CD14-positive monocyte (primary cell): ENCODE data around the gene SLC22A23. TPM values are rescaled to one million over a fixed set of nuclear protein-coding genes. Genes with fewer than 3 reads are reported as not detected.

ENCODE experiments used
- DNase-seq, 3 donors: peaks; one replicate each; pipeline ENCODE4 v3.0.0-alpha.2; 2011 to 2022
- H2AFZ ChIP-seq: 2 replicates; pipeline ENCODE4 v1.6.0; 2012; ENCODE audit warnings: mild to moderate bottlenecking, low read depth, low read length, inconsistent platforms; ENCODE audit not compliant: insufficient read depth, poor library complexity, severe bottlenecking
- H3K27ac ChIP-seq, 2 donors: 1 replicate in 1 of 2; 2 replicates in 1 of 2; pipeline ENCODE4 v1.5.1; 2012 to 2013; ENCODE audit warnings: low read length in 2 of 2, control low read depth in 1 of 2, inconsistent platforms in 1 of 2, low read depth in 1 of 2, mild to moderate bottlenecking in 1 of 2
- H3K27me3 ChIP-seq, 2 donors: one replicate each; pipeline versions ENCODE4 v1.6.0 to v1.6.1; 2011 to 2013; ENCODE audit warnings: low read length in 2 of 2; ENCODE audit not compliant: control insufficient read depth in 2 of 2, insufficient read depth in 2 of 2
- H3K36me3 ChIP-seq, 2 donors: replicated peaks in 1 of 2; 1 replicate in 1 of 2; 2 replicates in 1 of 2; pipeline versions ENCODE4 v1.5.1 to v1.6.1; 2012 to 2013; ENCODE audit warnings: low read length in 2 of 2, control low read depth in 1 of 2, inconsistent platforms in 1 of 2, mild to moderate bottlenecking in 1 of 2; ENCODE audit not compliant: insufficient read depth in 2 of 2, control insufficient read depth in 1 of 2
- H3K4me1 ChIP-seq, 2 donors: 1 replicate in 1 of 2; 2 replicates in 1 of 2; pipeline versions ENCODE4 v1.5.1 to v1.6.1; 2012 to 2013; ENCODE audit warnings: low read length in 2 of 2, control low read depth in 1 of 2, inconsistent platforms in 1 of 2, mild to moderate bottlenecking in 1 of 2, moderate library complexity in 1 of 2; ENCODE audit not compliant: insufficient read depth in 2 of 2, control insufficient read depth in 1 of 2
- H3K4me2 ChIP-seq: replicated peaks from 2 replicates; pipeline ENCODE3; 2012; ENCODE audit warnings: low read length, moderate library complexity, mild to moderate bottlenecking; ENCODE audit not compliant: poor library complexity, severe bottlenecking; ENCODE audit errors: extremely low read depth
- H3K4me3 ChIP-seq, 3 experiments: fragments of 200-600 bp in 1 of 3; sonication (generic) in 1 of 3; replicated peaks in 1 of 3; 1 replicate in 2 of 3; 2 replicates in 1 of 3; pipeline ENCODE4 v1.5.1; 2011 to 2013; ENCODE audit warnings: low read length in 3 of 3, mild to moderate bottlenecking in 3 of 3, control low read depth in 2 of 3, low read depth in 2 of 3, inconsistent platforms in 1 of 3, moderate library complexity in 1 of 3
- H3K79me2 ChIP-seq: 2 replicates; pipeline ENCODE4 v1.6.0; 2012; ENCODE audit warnings: mild to moderate bottlenecking, control low read depth, inconsistent platforms, low read length, moderate library complexity; ENCODE audit not compliant: insufficient read depth
- H3K9ac ChIP-seq: 2 replicates; pipeline ENCODE4 v1.6.0; 2017; ENCODE audit warnings: low read length, mild to moderate bottlenecking; ENCODE audit not compliant: insufficient read depth, poor library complexity, severe bottlenecking
- H3K9me3 ChIP-seq, 2 donors: replicated peaks in 1 of 2; 1 replicate in 1 of 2; 2 replicates in 1 of 2; pipeline versions ENCODE4 v1.5.1 to v1.6.1; 2012 to 2013; ENCODE audit warnings: low read length in 2 of 2, control low read depth in 1 of 2; ENCODE audit not compliant: control insufficient read depth in 1 of 2, insufficient read depth in 1 of 2
- H4K20me1 ChIP-seq: 2 replicates; pipeline ENCODE4 v1.6.0; 2012; ENCODE audit warnings: mild to moderate bottlenecking, low read length, control low read depth, moderate library complexity; ENCODE audit not compliant: insufficient read depth
- H3K27ac Mint-ChIP-seq, 7 donors: one replicate each; pipeline ENCODE4 v1.8.0; 2020; ENCODE audit warnings: mild to moderate bottlenecking in 7 of 7, mixed read lengths in 7 of 7, moderate library complexity in 6 of 7, inconsistent platforms in 2 of 7
- H3K27me3 Mint-ChIP-seq, 3 donors: one replicate each; pipeline ENCODE4 v1.8.0; 2021 to 2022; ENCODE audit warnings: low read depth in 3 of 3, mild to moderate bottlenecking in 3 of 3, mixed read lengths in 3 of 3, moderate library complexity in 3 of 3, inconsistent platforms in 1 of 3
- H3K36me3 Mint-ChIP-seq, 2 donors: one replicate each; pipeline ENCODE4 v1.8.0; 2020; ENCODE audit warnings: mixed read lengths in 2 of 2, inconsistent platforms in 1 of 2, mild to moderate bottlenecking in 1 of 2
- H3K4me1 Mint-ChIP-seq: one replicate; pipeline ENCODE4 v1.8.0; 2020; ENCODE audit warnings: mild to moderate bottlenecking, mixed read lengths
- H3K4me3 Mint-ChIP-seq, 2 donors: one replicate each; pipeline ENCODE4 v1.8.0; 2020; ENCODE audit warnings: mild to moderate bottlenecking in 2 of 2, mixed read lengths in 2 of 2, moderate library complexity in 1 of 2
- H3K9me3 Mint-ChIP-seq, 7 donors: one replicate each; pipeline ENCODE4 v1.8.0; 2020 to 2022; ENCODE audit warnings: mixed read lengths in 7 of 7, mild to moderate bottlenecking in 6 of 7, moderate library complexity in 6 of 7, inconsistent platforms in 2 of 7
- CTCF ChIP-seq: fragments of 200-600 bp; IDR thresholded peaks from one replicate; pipeline ENCODE4 v1.8.0; 2022; ENCODE audit warnings: antibody characterized with exemption, mild to moderate bottlenecking
- WGBS: methylation state at CpG from one replicate; pipeline ENCODE4 v1.1.5; 2013; ENCODE audit warnings: missing lambda C conversion rate; ENCODE audit not compliant: insufficient coverage; 5-methylcytosine and 5-hydroxymethylcytosine counted together
- intact Hi-C, 2 donors: fragments of 100-400 bp; cut with micrococcal nuclease; formaldehyde crosslinking; loops; one replicate each; pipeline versions ENCODE4 v1.15.0 to v1.15.1; 2023
- polyA plus RNA-seq, 3 donors: library from polyadenylated mRNA; depleted of rRNA in 1 of 3; unstranded in 2 of 3; stranded (reverse) in 1 of 3; fragments of 300-500 nt in 2 of 3; fragments of >200 nt in 1 of 3; fragmentation: Illumina TruSeq in 2 of 3; gene quantifications; 1 replicate in 2 of 3; 2 replicates in 1 of 3; pipeline ENCODE4 v1.2.3, GENCODE V29; 2012 to 2021

The SLC22A23 gene
- polyA plus RNA-seq, 3 donors = 0.08 TPM; not detected in 2

- Mint-ChIP-seq H3K27ac (peak overlapping the region in 1 of 7 donors; percentile 6), H3K4me3 (peak overlapping the region in 1 of 2 donors; percentile 88), H3K36me3 (peaks cover 2 to 5% of the 10 kb centered on the region in 2 donors), H3K9me3 (peaks cover 2 to 19% (median 8%) of the 10 kb centered on the region in 7 donors), H3K4me1 (peaks cover 27% of the 10 kb centered on the region), H3K27me3 (peaks cover 64 to 76% (median 68%) of the 10 kb centered on the region in 3 donors)
- TF ChIP-seq CTCF = no peak
- no peak overlapping the region for H3K9ac ChIP-seq
- DNase-seq = no peak
- peaks cover 57 to 79% of the 10 kb centered on the region in 2 donors for H3K27me3 ChIP-seq
- H3K4me2 ChIP-seq = no peak overlapping the region
- H3K27ac ChIP-seq = no peak overlapping the region
- intact Hi-C loops = no loop called here
- no peak overlapping the region for H3K4me3 ChIP-seq
- no peaks in the 10 kb centered on the region for H3K36me3 ChIP-seq
- H2AFZ ChIP-seq = no peak overlapping the region
- H3K4me1 ChIP-seq = peaks cover 18 to 33% of the 10 kb centered on the region in 2 donors
- WGBS = 94% methylated on average over 10 of the region's 10 CpGs
- peaks cover 0 to 24% of the 10 kb centered on the region in 2 donors for H3K9me3 ChIP-seq
- H3K79me2 ChIP-seq = no peaks in the 10 kb centered on the region
- no peaks in the 10 kb centered on the region for H4K20me1 ChIP-seq
Measured at GRCh38 chr6:3226042-3226441, 230.8 kb downstream of the SLC22A23 start.

- H3K9me3 ChIP-seq = peaks cover 0 to 6% of the 10 kb centered on the region in 2 donors
- peaks cover 7% of the 10 kb centered on the region for H3K4me1 Mint-ChIP-seq
- no peak overlapping the region for H3K4me3 Mint-ChIP-seq
- no peak overlapping the region for H3K27ac ChIP-seq
- H3K27me3 ChIP-seq = peaks cover 33 to 50% of the 10 kb centered on the region in 2 donors
- H3K9ac ChIP-seq = no peak overlapping the region
- DNase-seq = no peak
- H3K4me2 ChIP-seq = no peak overlapping the region
- H3K36me3 ChIP-seq = no peaks in the 10 kb centered on the region
- H3K79me2 ChIP-seq = no peaks in the 10 kb centered on the region
- intact Hi-C loops = no loop called here
- peaks cover 9 to 12% of the 10 kb centered on the region in 2 donors for H3K4me1 ChIP-seq
- H3K27ac Mint-ChIP-seq = no peak overlapping the region
- no peaks in the 10 kb centered on the region for H3K36me3 Mint-ChIP-seq
- 96% methylated on average over 4 of the region's 4 CpGs for WGBS
- peaks cover 0 to 16% (median 3%) of the 10 kb centered on the region in 7 donors for H3K9me3 Mint-ChIP-seq
- H3K4me3 ChIP-seq = no peak overlapping the region
- no peaks in the 10 kb centered on the region for H4K20me1 ChIP-seq
- no peak overlapping the region for H2AFZ ChIP-seq
- H3K27me3 Mint-ChIP-seq = peaks cover 44 to 65% (median 48%) of the 10 kb centered on the region in 3 donors
- no peak for TF ChIP-seq CTCF
Measured at GRCh38 chr6:3222506-3223038, 234.3 kb downstream of the SLC22A23 start.
